HEK293T (cell line): ENCODE results near the gene NDUFA13.

Source experiments
- ARNT ChIP-seq: fragments of 450-650 bp; IDR thresholded peaks from 2 replicates; pipeline ENCODE4 v1.6.1; 2017; ENCODE audit warnings: mild to moderate bottlenecking
- FOXM1 ChIP-seq: fragments of 450-650 bp; IDR thresholded peaks from 2 replicates; pipeline ENCODE4 v1.6.1; 2017; ENCODE audit warnings: mild to moderate bottlenecking, borderline replicate concordance
- SUZ12 ChIP-seq: fragments of 450-650 bp; IDR thresholded peaks from 2 replicates; pipeline ENCODE4 v1.6.1; 2016; ENCODE audit warnings: mild to moderate bottlenecking
- ZNF384 ChIP-seq: fragments of 450-650 bp; IDR thresholded peaks from 2 replicates; pipeline ENCODE4 v1.6.1; 2016

- TF ChIP-seq ARNT (no peak), ZNF384 (no peak), SUZ12 (no peak), FOXM1 (no peak)
Measured at GRCh38 chr19:19517235-19517619, 1.2 kb downstream of the NDUFA13 start.
